GM12874 (cell line): ENCODE results near the gene TMEM220.

ENCODE experiments used
- TF ChIP-seq, protein P1 (sequence below): IDR thresholded peaks from 2 replicates; pipeline ENCODE4 v1.5.1; 2011; ENCODE audit warnings: low read depth, mild to moderate bottlenecking, control low read depth, low read length, moderate library complexity; ENCODE audit not compliant: insufficient read depth

Gene TMEM220

DNA sequence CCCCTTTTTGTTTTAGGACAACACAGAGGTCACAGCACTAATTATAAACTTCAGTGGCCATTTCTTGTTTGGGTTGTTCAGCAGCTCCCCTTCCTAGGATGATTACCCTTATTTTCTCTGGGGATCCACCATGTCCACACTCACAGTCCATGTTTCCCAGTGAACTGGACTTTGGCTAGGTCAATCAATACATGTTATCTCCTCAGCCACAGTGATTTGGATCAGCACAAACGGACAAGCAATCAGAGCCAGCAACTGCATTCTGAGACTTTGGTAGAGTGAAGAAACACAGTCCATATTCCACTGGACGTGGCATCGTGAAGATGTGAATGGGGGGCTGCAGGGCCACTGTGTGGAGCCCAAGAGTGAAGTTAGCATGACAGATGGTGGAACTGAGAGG, 4.6 kb downstream of the TMEM220 start:
- TF ChIP-seq, protein P1, sequence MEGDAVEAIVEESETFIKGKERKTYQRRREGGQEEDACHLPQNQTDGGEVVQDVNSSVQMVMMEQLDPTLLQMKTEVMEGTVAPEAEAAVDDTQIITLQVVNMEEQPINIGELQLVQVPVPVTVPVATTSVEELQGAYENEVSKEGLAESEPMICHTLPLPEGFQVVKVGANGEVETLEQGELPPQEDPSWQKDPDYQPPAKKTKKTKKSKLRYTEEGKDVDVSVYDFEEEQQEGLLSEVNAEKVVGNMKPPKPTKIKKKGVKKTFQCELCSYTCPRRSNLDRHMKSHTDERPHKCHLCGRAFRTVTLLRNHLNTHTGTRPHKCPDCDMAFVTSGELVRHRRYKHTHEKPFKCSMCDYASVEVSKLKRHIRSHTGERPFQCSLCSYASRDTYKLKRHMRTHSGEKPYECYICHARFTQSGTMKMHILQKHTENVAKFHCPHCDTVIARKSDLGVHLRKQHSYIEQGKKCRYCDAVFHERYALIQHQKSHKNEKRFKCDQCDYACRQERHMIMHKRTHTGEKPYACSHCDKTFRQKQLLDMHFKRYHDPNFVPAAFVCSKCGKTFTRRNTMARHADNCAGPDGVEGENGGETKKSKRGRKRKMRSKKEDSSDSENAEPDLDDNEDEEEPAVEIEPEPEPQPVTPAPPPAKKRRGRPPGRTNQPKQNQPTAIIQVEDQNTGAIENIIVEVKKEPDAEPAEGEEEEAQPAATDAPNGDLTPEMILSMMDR = no peak

DNA sequence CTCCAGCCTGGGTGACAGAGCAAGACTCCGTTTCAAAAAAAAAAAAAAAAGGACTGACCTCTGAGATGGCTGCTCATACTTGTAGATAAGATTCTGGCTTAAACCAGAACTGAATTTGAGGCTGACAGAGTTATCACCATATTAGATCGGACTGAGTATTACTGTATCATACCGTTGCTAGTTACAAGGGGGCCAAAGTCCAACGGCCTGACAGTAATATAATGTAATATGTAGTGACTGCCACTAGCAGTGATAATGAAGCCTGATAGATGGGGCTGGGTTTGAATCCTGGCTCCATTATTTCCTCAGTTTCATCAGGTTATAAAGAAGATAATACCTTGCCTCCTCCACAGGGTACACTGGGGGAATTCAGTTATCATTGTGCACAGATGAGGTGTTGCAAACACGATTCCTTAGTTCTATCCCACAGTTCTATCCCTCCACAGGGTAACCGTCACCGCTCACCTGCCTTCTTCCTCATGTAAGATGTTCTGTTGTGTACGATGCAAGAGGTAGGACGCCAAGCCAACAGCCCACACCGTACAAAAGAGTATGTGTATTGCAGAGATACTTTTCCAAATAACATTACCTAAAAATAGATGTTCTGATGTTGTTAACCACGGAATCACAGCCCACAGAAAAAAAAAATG, 5.2 kb downstream of the TMEM220 start:
- TF ChIP-seq, protein P1 = no peak

DNA sequence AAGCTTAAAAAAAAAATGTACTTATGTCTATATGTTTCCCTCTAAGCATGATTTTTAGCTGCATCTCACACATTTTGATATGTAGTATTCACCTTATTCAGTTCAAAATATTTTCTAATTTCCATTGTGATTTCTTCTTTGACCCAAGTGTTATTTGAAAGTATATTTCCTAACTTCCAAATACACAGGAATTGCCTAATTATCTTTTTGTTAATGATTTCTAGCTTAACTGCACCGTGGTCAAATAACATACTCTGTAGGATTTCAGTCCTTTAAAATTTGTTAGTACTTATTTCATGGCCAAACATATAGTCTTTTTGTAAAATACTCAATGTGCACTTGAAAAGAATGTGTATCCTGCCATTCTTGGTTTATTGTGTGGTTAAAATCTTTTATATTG, 11.3 kb downstream of the TMEM220 start:
- TF ChIP-seq, protein P1 = no peak

DNA sequence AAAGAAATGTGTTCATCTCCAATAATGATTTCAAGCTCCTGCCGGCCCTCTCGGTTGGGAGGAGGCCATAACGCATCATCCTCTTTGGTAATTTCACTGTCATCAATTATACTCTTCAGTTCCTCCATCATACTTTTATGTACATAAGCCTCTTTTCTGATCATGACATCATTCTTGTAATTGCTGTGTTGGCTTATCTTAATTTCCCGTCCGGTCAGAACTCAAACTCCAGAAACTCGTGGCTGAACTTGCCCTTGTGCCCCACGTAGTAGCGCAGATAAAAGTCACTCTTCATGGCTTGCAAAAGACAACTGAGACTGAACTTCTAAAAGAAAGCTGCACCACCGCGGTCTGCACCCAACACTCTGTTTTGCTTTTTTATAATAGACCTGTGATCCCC, 13.6 kb downstream of the TMEM220 start:
- TF ChIP-seq, protein P1 = no peak

DNA sequence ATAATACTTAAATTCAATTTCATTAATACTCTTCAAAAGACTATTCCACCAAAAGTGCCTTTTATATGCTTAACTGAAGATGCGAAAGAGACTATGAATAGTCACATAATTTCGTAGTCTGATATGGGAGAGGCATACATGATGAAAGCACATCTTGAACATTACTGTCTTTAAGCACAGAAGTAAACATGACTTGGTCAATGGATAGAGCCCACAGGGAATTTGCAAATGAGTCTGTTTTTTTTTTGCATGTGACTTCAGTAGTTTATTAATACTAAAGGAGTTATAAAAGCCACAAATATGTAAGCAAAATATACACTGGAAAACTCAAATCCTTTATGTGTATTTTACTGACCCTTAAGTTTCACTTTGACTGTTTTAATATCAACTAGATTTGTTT, 16.5 kb downstream of the TMEM220 start:
- TF ChIP-seq, protein P1 = no peak

DNA sequence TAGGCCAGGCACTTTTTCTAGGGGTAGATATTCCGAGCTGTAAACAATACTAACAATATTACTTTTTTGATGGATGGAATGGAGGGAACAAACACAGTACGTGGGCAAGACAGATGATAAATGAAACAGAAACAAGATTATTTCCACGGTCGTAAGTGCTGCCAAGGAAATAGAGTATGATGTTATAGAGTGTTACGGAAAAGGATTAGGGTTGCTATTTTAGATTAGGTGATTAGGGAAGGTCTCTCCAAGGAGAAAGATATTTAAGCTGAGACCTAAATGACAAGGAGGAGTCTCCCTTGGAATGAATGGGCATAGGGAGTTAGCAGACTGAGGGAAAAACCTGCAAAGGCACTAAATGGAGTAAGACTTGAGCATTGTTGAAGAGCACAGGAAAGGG, 24.1 kb downstream of the TMEM220 start:
- TF ChIP-seq, protein P1 = no peak

DNA sequence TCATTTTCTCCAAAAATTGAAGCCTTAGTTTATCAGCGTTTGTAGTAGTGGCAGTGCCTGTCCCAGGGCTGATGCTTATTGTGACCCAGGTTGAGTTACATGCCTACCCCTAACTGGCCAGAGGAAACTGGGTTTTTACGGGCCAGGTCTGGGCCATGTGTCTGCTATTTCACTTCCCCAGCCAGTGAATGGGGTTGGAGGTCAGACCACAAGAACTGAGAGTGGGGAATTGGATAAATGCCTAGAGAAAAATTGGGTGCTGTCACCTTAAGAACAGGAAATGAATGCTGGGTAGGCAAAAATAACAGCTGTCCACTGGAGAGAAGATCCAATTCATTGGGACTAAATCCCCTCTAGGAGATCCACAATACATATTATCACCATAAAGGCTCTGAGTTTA, 27.2 kb downstream of the TMEM220 start:
- TF ChIP-seq, protein P1 = no peak
